Hepatic stellate cell (primary cell): ENCODE data around the gene RUVBL1.

ENCODE experiments used
- DNase-seq: peaks from one replicate; pipeline ENCODE4 v3.0.0; 2011; ENCODE audit warnings: low spot score

The RUVBL1 gene

DNA sequence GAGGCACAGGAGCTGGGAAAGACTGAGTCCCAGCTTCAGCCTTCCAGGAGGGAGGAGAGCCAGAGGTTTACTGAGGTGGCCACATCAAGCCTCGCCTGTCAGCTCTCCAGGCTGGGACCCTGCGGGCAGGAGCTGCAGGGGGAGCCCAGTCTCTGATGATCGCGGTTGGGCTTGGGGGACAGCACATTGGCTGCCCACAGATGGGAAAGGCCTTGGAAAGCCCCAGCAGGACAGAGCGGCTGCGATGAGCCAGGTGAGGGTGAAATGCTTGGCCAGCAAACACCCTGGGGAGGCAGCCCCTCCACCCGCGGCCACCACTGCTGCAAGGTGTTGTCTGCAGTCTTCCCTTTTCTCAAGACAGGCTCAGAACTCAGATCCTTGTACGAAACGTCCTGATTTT lies 40.2 kb downstream of the RUVBL1 start:
- no peak for DNase-seq

DNA sequence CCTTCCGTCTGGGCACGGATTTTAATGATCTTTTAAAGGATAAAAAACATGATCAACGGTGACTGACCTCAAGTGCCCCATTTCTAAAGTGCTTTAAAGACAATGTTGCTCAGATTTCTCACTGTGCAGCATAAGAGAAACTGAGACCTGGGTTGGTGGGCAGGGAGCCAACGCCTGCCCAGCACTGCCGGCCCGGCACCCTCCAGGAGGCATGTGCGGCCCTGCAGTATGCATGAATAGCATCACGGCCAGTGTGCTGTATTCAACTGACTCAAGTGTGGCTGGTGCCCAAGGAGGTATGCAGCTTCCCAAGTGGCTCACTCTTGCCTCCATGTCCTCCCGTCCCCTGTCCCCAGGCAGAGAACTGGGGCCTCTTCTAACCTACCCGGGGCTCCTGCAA lies 41.1 kb downstream of the RUVBL1 start:
- DNase-seq = no peak

DNA sequence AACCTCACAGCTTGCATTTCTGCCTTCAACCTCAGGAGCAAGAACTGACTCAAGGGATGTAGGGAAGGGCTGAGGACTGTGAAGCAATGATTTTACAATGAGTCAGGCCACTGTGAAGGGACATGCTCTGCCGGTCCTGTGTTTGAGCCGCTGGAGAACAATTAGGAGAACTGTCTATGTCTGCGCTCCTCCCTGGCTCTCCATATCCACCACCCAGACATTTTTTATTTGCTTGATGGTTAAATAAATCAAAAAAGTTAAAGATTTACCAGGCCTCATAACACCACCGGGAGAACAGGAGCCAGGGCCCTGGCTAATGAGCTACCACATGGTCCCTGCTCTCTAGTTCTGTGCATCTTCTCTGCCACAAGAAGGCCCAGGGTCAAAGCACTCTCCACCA lies 41.8 kb downstream of the RUVBL1 start:
- DNase-seq = peak; percentile 69

DNA sequence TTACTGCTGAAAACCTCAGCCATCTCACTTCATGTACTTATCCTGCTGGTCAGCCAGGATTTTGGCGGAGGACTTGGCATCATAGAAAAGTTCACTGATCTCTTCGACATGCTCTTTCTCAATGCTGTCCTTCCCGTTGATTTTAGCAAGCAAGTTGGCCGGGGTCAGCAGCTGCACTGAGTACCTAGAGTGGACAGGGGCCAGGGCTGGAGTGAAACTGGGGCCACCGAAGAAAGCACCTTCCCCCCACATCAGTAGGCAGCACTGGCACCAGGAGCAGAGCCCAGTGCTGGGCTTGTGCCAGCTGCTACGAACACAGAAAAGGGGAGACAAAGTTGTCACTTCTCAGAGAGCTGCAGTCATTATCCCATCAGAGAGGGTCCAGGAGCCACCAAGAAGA lies 42.4 kb downstream of the RUVBL1 start:
- DNase-seq = no peak

DNA sequence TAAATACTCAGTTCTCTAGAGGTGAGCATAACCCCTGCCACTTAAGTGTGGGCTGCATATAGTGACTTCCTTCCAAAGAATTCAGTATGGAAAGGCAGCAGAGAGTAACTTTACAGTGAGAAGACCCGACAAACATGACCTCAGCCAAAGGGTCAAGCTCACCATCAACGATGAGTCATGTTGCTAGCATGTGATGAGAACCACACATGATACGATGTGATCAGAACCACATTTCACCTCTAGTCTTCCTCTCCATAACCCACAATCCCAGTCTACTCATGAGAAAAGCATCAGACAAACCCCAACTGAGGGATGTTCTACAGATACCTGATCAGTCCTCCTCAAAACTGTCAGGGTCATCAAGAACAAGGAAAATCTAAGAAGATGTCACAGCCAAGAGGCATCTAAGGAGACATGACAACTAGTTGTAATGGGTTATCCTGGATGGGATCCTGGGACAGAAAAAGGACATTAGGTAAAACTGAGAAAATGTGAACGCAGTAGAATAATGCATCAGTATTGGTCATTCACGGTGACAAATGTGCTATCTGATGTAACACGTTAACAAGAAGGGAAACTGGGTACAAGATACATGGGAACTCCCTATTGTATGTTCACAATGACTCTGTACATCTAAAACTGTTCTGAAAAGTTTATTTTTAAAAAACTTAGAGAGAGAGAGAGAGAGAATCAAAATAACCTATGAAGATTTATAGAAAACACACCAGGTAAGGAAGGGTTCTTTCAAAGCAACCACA lies 43.1 kb downstream of the RUVBL1 start:
- peak; percentile 81 for DNase-seq

DNA sequence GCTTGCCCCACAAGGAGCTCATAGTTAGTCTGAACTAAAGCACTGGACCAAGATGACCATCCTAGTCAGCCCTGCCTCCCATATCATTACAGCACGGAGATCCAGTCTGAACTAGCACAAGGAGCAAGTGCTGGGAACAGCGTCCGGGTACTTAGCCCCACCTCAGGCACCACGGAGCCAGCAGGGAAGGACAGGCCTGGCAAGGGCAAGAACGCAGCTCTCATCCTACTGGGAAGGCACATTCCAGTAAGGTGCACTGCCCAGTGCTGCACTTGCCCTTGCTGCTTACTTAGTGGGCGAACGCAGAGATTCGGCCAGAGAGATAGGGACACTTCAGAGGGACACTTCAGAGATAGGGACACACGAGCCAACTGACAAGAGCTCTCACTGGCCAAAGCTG lies 43.8 kb downstream of the RUVBL1 start:
- DNase-seq = no peak

DNA sequence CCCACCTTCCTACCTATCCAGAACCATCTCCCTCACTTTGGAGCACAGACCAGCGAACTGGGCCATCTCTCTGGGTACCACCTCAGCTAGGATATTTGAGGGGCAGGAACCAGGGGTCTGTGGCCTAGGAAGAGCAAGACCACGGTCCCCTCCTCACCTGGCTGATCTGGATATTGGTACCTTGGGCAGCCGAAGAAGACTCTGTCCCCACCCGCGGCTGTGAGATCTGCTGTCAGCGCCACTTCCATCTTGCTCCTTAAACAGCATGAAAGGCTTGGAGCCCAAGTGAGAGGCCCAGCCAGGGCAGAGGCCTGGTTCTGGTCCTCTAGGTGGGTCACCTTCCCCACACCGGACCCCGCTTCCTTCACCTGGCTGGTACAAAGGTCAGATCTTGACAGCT lies 44.7 kb downstream of the RUVBL1 start:
- DNase-seq = no peak

DNA sequence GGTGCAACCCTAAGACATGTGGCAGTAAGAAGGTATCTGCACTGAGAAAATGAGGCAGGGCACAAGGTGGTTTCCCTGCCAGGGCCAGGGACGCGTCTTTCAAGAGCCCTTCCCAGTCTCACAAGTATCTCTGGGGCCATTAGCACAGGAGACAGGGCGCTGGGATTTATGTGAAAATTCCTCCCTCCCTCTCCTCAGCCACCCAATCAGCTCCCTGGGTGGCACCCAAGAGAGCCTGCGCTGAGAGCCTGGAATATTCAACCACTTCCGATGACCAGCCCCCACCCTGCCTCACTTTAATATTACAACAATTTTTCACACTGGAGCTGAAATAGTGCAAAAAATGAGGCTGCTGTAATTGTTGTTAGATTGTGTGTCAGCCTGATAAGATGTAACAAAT lies 45.3 kb downstream of the RUVBL1 start:
- DNase-seq = no peak

DNA sequence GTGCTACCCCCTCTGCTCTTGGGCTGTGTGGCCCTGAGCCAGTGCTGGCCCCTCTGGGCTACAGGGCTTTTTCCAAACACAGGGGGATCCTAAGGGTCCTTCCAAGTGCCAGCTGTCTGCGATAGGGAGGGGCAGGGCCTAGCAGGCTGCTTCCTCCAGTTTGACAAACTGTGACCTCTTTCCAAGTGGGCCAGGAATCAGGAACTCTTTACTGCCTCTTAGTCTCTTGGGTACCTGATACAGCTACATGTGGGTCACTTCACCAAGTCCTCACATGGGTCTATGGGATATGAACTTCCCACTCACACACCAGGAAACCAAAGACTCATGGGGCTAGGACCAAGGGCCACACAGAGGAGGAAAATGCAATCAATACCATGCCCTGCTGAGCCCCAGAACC lies 45.9 kb downstream of the RUVBL1 start:
- no peak for DNase-seq

DNA sequence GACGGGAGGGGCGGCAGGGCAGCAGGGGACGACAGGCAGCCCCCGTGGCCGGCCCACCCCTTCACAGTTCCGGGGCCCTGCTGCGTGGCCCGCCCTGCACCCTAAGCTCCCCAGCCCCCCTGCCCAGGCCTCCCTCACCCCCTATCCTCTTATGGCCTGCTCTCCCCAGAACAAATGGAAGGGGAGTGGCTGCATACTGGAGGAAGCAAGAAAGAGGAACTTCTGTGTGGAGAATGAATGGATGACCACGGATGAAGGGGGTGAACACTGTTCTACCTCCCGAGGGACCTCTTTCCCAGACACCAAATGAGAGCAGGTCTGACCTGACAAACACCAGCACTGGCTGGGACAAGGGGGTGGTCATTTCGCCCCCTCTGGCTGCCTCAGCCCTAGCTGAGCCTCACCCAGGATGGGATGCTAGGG lies 46.4 kb downstream of the RUVBL1 start:
- DNase-seq = no peak

DNA sequence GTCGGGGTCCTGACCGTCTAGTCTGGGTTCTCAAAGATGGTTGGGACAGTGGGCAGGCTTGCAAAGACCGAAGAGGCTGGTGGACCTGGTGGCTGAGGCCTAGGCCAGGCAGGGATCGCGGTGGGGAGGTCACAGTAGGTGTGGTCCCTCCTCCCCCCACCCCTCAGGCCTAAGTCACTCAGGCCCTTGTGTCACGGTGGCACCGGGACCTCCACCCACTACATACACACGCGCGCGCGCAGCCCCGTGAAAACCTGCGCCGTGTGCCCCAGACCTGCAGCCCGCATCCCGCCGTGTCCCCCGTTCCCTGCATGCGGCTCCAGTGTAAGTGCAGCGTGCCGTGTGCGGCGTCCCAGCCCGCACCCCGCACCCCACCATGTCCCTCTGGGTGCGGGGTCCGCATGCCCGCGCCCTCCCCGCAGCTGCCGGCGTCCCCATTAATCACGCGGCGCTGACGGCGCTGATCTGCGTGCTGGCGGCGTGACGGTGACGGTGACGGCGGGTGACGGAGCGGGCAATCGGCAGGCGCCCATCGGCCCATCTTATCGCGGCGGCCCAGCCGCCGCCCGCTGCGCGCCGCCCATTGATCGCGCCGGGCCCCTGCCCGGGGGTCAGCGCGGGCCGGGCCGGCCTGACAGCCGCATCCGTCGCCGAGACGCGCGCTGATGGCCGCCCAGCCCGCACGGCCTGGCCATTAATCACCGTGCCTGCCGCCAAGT lies 47.0 kb downstream of the RUVBL1 start:
- no peak for DNase-seq

DNA sequence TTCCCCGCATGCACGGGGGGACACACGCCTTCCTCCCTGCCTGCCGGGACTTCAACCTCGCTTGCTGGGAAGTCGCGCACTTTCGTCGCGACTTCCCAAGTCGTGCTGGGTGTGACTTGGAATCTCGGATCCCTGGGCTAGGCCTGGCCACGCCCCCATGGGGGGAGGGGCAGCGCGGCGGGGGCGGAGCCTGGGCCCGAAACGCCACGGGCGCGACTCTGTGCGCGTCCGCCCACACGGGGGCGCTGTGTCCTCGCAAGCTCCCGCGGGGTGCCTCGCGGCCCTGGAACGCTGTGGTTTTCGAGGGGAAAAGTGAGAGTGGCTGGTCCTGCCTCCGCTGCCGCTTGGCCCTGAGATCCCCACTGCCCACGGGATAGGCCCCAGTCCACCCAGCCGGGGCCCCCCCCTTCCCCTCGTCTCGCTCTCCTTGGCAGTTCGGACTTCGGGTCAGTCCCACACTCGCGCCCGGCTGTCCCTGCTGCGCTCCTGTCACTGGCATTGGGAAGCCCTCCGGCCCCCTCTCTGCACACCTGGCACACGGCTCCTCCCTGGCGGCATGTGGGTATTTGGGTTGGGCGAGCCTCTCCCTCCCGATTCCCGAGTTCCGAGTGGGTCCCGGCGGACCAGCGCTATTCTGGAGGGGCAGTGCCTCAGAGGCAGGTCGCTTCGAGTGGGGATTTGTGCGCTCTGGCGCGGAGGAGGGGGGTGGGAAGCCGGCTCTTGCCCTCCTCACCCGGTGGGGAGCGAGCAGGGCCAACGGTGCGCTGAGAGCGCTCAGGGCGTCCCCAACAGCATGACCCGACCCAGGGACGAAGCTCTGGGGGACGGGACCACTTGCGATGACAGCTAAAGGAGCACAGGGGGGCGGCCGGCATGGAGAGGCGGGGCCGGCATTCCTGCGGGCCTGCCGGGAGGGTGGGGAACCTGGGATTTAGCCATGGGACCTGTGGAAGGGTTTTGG lies 47.8 kb downstream of the RUVBL1 start:
- peak; percentile 80 for DNase-seq

DNA sequence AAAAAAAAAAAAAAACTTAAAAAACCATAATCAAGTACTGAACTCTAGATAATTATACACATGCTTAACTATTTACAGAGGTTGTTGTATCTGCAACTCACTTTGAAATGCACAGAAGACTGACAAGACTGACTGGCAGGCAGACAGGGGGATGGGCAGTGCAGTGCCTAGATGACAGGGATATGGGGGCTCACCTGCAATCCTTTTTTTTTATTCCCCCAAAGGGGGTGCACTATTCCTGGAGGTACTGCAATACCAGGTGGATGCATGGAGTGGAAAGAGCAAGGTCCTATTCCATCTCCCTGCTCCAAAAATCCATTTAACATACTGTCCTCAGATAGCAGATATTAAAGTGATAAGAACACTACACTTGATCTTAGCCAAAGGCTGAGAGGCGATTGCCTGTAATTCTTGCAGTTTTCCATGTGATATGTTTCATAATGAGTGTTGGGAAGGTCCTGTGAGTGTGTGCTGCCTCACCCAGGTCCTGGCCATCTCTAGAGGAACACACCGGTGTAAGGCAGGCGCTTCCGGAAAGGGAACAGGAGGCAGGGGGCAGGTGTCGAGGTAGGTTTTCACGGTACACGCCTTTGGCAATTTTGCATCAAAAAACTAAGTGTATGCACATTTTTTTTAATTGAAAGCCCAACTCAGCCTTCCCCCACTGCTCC lies 48.6 kb downstream of the RUVBL1 start:
- no peak for DNase-seq

DNA sequence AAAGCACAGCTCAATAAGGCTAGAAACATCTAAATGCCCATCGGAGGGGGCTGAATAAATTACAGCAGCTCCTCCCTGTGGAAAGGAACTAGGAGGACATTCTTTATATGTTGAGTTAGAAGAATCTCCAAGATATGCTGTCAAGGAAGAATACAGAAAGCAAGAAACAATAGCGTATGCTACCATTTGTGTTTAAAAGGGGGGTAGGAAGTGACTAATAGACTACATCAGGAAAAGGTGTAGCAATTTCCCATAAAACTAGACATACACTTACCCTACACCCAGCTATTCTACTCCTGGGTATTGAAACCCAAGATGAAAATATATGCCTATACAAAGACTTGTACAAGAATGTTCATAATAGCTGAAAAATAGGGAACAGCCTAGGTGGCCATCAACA lies 49.8 kb downstream of the RUVBL1 start:
- DNase-seq = no peak

DNA sequence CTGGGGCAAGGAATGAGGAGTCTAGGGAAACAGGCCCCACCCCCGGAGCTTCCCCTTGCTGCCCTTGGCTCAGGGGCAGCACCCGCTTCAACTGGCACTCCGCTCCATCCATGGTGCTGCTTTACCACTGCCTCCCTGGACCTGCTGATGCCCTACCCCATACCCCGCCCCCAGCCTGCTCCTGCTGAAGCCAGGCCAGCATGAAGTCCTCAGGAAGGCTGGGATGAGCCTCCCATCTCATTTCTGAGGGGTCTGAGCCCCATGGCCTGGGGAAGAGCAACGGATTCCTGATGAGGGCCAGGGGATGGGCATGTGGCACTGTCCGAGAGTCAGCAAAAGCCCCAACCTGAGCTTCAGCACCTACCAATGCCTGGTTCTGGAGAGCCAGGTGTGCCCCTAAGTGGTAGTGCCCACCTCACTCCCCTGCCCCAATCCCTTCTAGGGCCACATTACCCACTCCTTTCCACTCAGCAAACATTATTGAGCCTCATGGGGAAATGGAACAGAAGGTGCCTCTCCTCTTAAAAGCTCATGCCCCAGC lies 50.4 kb downstream of the RUVBL1 start:
- no peak for DNase-seq

DNA sequence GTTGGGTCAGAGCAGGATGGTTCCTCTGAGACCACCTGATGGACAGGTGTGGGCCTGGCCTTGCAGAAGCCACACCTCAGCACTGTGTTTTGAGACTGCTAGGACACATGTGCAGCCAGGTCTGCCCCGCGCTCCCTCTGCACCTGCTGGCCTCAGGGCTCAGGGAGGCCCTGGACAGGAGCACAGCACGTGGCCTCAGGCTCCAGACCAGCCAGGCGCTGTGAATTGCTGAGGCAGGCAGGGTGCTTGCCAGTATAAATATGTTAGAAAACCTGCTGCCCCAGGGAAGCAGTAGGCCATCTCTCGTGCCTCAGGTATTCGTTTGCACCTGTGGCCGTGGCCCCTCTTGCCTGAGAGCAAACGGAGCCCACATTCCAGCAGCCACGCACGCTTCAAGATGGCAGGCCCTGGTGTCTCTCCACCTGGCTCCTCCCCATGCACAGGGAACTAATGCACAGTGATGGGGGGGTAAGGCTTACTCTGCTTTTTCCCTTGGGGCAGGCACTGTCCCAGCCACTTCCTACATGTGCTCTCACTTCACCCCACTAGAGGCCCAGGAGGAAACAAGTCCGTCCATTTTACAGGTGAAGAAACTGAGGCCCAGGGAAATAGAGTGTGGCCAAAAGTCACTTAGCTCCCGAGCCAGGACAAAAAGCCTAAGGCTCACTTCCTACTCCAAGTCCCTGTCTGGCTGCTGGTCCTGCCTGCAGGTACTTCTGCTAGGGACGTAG lies 51.0 kb downstream of the RUVBL1 start:
- no peak for DNase-seq

DNA sequence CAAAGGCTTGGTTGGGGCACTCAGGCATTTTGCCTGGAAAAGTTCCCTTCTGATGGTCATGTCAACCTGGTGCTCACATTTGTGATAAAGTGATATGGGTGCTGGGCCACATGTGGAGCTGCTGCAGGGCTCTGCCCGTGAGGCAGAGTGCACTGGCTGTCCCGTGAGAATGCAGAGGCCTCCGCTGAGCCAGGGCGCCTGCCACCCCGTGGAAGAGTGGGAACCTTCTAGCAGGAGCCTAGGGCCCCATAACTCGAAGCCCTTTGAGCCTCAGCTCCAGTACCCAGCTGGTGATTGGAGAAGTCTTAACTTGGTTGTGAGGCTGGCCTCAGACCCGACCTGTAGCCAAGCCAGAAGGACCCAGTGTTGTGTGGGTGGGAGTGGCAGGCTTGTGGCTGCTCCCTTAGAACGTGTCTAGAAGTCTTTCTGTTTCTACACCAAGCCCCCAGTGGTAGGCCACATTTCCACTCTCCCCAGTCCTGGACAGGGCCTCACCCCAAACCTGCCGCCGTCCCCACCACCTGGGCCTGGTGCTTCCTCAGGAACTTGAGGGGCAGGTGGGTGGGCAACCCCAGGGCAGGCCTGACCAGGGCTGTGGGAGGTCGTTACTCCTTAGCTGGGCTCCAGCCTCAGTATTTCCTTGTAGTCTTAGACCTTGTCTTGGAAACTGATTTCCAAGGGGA lies 51.7 kb downstream of the RUVBL1 start:
- DNase-seq = no peak

DNA sequence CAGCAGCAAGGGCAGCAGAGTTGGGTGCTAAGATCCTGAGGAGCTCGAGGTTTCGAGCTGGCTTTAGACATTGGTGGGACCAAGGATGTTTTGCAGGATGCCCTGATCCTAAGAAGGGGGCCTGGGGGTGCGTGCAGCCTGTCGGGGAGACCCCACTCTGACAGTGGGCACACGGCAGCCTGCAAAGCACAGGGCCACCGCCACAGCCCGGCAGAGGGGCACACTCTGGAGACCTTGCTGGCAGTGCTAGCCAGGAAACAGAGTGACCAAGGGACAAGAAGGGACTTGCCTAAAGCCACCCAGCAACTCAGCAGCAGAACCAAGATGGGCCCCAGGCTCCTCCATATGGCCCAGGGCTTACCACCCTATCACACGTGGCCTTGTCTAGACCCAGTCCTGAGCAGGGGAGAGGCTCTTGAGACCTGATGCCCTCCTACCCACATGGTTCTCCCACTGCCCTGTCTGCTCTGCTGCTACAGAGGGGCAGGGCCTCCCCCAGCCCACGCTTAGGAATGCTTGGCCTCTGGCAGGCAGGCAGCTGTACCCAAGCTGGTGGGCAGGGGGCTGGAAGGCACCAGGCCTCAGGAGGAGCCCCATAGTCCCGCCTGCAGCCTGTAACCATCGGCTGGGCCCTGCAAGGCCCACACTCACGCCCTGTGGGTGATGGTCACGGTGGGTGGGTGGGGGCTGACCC lies 52.6 kb downstream of the RUVBL1 start:
- no peak for DNase-seq

DNA sequence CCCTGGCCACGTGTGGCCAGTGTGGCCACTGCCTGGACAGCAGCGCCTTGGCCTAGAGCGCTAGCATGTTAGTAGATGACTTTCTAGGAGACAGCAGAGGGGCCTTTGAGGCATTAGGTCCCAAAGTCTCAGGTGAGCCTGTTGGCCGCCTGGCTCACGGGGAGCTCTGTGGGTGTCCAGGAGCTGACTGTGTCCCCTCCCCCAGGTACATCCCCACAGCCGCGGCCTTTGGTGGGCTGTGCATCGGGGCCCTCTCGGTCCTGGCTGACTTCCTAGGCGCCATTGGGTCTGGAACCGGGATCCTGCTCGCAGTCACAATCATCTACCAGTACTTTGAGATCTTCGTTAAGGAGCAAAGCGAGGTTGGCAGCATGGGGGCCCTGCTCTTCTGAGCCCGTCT lies 54.3 kb downstream of the RUVBL1 start:
- no peak for DNase-seq

DNA sequence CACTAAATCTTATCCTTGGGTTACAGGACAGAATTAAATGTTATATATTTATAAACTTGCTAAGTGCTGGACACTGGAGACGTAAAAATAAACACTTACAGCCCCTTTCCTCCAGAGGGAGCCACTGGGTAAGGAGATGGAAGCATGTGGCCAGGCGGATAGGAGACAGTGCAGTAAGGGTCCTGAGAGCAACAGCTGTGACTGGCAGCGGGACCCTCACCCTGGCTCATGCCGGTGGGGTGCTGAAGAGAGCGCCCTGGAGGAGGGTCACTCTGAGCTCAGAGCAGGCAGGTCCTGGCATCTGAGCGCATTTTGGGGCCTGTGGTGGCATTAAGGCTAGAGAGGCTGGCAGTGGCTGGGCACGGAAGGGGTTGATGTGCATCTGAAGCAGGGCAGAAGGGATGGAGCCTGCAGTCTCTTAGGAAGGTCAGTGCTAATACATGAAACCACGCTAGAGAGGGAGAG lies 55.4 kb downstream of the RUVBL1 start:
- DNase-seq = peak; percentile 51
